LNCaP clone FGC (cell line): Measurements from ENCODE around the gene ZPR1.

Experiments used
- DNase-seq: peaks from one replicate; pipeline ENCODE4 v3.0.0-alpha.2; 2011; ENCODE audit warnings: low read depth
- H3K4me3 ChIP-seq: 2 replicates; pipeline ENCODE4 v1.5.1; 2011; ENCODE audit warnings: mild to moderate bottlenecking, low read depth, low read length, control low read depth
- TF ChIP-seq, protein P1 (sequence below): IDR thresholded peaks from 2 replicates; pipeline ENCODE4 v1.5.1; 2012; ENCODE audit warnings: mild to moderate bottlenecking; ENCODE audit not compliant: control insufficient read depth, insufficient read depth; ENCODE audit errors: extremely low read depth

ZPR1 gene

DNA sequence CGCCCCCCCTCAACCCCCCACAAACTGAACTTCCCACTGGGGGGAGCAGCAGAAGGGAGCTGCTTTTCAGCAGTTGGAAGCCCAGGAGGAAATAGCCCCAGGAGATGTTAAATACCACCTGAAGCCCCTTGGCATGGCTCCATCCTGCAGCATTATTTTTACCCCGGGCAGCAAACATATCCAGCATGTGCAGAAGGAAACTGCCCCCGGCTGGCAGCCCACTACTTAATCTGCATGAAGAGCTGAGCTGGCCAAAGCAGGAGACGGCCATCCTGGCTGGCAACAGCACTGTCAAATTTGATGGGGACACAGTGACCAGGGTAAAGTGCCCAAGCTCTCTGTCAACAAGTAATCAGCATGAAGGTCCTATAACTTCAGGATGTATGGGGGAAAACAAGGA, 47.1 kb downstream of the ZPR1 start:
- no peak overlapping the region for H3K4me3 ChIP-seq
- TF ChIP-seq, protein P1, sequence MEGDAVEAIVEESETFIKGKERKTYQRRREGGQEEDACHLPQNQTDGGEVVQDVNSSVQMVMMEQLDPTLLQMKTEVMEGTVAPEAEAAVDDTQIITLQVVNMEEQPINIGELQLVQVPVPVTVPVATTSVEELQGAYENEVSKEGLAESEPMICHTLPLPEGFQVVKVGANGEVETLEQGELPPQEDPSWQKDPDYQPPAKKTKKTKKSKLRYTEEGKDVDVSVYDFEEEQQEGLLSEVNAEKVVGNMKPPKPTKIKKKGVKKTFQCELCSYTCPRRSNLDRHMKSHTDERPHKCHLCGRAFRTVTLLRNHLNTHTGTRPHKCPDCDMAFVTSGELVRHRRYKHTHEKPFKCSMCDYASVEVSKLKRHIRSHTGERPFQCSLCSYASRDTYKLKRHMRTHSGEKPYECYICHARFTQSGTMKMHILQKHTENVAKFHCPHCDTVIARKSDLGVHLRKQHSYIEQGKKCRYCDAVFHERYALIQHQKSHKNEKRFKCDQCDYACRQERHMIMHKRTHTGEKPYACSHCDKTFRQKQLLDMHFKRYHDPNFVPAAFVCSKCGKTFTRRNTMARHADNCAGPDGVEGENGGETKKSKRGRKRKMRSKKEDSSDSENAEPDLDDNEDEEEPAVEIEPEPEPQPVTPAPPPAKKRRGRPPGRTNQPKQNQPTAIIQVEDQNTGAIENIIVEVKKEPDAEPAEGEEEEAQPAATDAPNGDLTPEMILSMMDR, result no peak
- DNase-seq, result no peak

DNA sequence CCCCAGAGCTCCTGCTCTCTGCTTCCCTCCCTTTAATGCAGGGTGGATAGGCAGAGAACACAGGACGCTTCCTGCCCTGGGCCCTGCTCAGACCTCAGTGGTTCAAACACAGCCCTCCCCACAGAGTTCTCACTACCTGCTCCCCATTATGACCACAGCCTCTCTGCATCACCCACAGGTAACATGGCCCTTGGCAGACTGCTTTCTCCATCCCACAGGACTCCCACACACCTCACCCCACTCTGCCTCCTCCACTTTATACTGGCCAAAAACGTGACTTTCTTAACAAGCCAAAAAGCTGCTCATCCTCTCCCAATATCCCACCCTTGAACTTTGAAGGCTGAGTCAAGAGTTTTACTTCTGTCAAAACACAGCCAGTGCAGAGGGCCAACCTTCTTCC, 48.8 kb downstream of the ZPR1 start:
- TF ChIP-seq, protein P1, result no peak
- H3K4me3 ChIP-seq, result no peak overlapping the region
- no peak for DNase-seq

DNA sequence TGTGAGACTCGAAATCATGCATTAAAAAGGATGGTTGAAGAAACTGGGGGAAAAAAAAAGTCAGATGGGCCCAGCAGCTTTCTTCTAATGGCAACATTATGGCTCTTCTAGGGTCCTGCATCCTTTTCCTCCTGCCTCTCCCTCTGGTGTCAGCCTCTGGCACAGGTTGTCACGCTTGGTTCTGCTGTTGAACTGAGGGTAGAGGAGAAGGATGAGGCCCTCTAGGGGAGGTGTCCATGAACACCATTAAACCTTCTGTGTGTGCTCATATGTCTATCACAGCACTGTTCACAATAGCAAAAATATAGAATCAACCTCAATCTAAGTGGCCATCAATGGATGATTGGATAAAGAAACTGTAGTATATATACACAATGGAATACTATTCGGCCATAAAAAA, 51.1 kb downstream of the ZPR1 start:
- TF ChIP-seq, protein P1, result no peak
- H3K4me3 ChIP-seq, result no peak overlapping the region
- no peak for DNase-seq

DNA sequence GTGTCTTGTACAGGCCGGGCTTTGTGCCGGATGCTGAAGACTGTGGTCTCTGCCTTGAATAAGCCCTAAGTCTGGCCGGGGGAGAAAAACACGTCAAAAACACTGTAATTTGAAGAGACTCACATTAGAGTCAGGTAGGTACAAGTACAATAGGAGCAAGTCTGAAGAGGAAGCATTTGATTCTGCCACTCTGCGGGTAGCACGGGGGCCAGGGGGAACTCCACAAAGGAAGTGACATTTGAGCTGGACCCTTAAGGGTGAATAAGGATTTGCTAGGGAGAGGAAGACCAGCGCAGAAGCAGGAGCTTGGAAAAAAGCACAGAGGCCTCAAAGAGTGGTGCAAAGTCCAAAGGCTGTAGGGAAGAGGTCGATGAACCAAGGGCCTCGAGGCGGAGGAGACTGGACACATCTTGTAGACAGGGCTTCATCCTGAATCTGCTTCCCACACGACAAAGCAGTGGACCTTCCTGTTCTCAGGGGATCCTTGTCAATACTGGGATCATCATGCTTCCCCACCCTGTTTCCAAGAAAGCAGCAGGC, 53.8 kb downstream of the ZPR1 start:
- no peak overlapping the region for H3K4me3 ChIP-seq
- TF ChIP-seq, protein P1, result no peak
- DNase-seq, result no peak

DNA sequence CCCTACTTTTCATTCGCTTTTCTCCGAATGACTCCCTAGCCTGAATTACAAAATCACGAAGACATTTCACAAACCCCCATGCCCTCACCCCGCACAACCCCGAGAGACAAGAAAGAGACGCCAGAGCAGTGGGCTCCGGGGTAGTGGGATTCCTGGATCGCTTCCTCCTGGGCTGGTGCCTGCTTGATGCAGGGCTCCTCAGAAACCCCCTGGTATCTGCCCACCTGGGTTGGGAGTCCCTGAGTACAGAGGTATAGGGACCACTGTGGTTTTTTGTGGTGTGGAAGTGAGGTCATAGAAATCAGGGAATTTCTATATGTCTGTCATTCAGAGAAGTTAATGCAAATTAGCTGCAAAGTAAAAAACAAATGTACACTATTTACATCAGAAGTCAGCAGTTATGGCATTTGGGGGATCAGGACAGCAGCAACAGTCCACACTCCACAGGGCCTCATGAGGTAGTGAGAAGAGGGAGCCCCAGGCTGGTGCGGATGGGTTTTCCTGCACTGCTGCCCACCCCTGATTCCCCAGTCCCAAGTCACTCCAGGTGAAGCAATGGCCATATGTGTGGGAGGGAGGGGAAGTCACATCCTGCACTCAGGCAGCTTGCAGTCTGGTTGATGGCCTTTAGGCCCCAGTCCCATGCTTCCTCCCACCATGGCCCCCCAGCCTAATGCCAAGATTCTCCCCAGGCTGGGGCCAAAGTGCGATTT, 54.6 kb downstream of the ZPR1 start:
- no peak for DNase-seq
- H3K4me3 ChIP-seq, result no peak overlapping the region
- TF ChIP-seq, protein P1, result no peak

DNA sequence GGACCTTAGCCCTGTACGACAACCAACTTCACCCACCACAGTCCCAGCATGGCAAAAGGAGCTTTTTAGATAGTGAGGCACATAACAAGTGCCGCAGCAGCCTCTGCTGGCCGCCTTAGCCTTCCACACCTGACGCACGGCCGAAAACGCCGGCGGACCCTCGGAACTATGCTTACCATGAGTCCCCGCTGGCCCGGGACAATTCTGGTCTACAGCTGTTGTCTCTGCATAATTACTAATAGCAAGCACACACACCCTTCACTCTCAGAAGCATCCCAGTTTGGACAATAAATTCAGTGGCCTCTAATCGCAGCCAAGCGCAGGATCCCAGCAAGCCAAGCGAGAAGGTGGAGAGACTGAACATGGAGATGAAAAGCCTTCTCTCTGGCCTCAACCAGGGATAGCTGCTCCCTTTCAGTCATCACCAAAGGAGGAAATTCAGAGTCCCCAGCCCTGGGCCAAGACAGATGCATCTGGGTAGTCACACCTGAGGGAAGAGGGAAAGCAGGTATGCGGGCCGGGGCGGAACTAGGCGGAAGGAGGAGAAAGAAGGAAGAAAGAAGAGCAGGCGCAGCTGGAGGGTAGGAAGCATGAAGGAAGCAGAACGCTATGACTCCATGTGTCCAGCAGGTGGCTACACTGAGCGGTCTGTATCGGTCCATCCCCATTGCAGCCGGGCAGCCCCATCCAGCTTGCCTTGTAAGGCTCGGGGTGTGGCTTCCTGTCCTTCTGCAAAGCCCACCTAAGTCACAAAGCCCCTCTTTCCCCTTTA, 55.4 kb downstream of the ZPR1 start:
- no peak overlapping the region for H3K4me3 ChIP-seq
- peak; percentile 26 for DNase-seq
- TF ChIP-seq, protein P1, result peak; percentile 88
